SH-SY5Y (cell line): ENCODE measurements around the gene DCLK1.

Experiments used
- GATA2 ChIP-seq: IDR thresholded peaks from 2 replicates; pipeline ENCODE4 v1.6.1; 2011; ENCODE audit warnings: mild to moderate bottlenecking, low read depth, low read length
- GATA3 ChIP-seq: IDR thresholded peaks from 2 replicates; pipeline ENCODE4 v1.6.1; 2011; ENCODE audit warnings: low read depth, mild to moderate bottlenecking, low read length, moderate library complexity

- TF ChIP-seq GATA3 (no peak), GATA2 (no peak)
Observed at GRCh38 chr13:35814605-35815011, 316.6 kb downstream of the DCLK1 start.
